Muscle of arm (tissue), 12 donors: ENCODE results near the gene CACUL1. TPM values are rescaled to one million over a fixed set of nuclear protein-coding genes. Genes with fewer than 3 reads are reported as not detected.
A peak's percentile ranks its signal among the peaks of the same experiment; 100 is the strongest.

Source experiments
- DNase-seq: peaks from one replicate; pipeline ENCODE4 v3.0.0-alpha.2; 2013
- polyA plus RNA-seq, 12 donors: library from polyadenylated mRNA; unstranded; fragments of 120-200 nt; gene quantifications; one replicate each; pipeline ENCODE4 v1.2.1, GENCODE V29; 2013; ENCODE audit not compliant: insufficient read length in 12 of 12

CACUL1 gene
- polyA plus RNA-seq, 12 donors = 16.3 to 96.0 (median 25.9) TPM

DNA sequence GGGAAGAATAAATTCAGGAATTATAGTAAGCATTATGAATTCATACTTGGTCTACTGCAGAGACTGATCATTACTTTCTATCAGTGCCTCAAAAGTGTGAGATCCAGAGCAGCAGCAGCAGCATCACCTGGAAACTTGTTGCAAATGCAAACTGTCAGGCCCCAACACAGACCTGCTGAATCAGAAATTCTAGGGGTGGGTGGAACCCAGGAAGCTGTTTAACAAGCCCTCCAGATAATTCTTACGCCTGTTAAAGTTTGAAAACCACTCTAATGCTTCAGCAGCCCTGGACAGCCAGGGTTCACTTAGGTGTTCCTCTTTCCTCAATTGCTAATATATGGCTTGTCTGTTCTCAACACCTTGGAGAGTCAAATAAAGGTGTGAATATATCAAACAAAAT, 19.5 kb downstream of the CACUL1 start:
- DNase-seq = no peak

DNA sequence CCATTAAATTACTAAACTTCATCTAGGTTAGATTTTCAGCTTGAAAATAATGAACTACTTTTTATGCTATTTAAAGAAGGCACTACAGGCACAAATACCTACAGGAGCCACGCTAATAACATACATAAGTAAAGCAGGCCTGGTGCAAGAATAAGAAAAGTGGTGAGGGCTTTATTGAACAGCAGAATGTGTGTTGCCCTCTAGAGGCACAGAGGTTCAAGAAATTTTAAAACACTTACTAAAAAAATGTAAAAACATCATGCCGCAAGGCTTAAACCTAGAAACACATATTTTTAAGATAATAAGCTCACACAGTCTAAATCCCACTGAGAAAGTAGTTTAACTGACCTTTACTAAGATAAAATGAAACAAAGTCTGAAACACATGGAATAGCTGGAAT, 20.3 kb downstream of the CACUL1 start:
- no peak for DNase-seq

DNA sequence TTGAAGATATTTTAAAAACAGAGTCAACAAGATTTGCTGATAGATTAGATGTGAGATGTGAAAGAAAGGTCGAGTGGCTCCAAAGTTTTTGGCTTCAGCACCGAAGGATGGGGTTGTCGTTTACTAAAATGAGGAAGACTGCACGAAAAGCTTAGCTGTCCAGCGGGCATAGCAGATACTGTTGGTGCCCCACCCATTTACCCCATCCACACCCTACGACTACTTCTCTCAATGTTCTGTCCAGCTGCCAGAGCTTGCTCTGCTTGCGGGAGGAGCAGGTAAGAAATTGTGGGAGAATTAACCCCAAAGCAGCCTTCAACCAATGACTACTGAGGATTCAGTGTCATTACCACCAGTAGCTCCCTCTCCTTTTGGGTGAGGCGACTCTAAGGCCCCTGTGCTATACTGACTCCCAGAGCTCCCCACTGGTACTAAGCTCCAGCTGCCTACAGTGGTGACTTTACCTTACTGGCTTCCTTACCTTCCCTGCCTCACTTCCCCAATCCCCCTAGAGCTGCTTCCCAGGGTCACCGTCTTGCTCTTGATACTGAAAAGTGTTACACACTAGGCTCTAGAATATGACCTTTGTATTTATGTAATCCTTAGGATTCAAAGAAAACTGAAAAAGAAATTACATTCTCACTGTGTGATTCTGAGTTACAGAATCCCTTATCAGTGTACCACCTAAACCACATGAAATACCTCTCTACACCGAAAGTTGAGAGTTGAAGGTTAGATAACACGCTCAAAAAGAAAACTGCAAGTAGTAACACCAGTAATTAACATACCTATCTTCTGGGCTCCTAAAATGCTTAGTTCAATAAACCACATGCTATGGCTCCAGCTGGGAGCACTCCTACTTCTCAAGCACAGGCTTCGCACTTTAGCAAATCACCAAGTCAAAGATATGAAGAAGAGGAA, 22.3 kb downstream of the CACUL1 start:
- DNase-seq = no peak

DNA sequence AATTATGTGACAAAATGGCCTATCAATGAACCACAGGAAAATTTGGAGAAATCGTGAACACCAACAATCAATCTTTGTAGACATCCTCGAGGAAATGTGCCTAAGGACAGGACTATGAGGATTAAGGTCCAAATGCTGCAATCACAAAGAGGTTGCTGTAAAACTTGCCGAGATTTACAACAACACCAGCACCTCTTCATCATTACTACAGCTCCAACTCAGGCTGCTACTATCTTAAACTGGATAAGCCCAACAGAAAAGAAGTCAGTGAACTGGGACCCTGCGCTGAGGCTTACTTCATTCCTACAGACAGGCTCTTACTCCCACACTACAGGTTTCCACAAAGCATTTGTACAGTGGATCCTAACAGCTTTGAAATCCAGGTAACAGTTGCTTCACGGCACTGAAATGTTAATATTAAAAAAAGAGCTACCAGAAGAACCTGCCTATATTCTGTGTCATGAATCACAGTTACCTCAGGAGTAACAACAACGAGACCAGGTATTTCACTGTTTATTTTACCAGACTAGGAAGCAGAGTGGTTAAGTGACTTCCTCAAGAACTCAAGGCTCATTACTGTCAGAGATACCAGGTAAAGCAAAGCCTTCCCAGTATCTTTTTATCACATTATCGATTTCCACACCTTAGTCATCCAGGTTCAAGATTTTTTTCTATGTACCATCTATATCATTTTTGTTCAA, 23.9 kb downstream of the CACUL1 start:
- no peak for DNase-seq

DNA sequence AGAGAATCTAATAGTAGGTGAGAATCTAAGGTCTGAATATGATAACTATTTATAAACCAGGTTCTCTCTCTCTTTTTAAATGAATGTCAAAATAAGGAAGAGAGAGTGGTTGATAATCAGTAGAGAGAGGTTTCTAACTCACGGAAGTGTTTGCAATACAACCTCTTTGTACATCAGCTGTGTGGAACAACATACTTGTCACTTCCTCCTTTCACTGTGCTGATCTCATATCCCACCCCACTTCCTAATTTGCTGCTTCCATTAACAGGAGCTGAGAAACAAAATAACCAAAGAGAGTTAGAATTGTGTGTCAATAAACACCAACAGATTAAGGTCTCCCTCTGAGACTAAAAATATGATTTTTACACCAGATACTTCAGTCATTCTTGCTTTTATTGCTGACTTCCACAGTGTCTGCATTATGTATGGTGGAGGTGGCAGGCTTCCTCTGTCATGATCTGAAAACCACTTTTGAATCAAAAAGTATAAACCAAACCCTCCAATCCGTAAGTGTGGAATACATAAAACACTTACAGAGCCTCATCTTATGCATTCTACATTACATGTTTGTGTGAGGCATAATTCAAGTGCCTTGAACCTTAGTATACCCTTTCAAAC, 25.0 kb downstream of the CACUL1 start:
- no peak for DNase-seq

DNA sequence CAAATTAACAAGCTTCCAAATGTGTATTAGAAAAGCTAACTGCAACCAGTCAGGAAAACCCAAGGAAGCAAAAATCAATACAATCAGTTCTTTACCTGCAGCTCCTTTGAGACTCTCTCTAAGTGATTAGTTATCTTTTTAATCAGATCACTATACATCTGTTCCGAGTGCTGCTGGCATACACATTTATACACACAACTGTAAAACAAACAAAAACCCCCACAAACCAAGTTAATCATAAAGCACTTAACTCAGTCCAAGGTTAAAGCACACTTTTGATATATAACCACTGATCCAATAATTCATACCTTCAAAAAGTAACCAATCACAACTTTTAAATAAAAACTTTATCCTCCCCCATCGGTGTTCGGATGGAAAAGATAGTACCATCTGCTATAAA, 25.6 kb downstream of the CACUL1 start:
- DNase-seq = no peak

DNA sequence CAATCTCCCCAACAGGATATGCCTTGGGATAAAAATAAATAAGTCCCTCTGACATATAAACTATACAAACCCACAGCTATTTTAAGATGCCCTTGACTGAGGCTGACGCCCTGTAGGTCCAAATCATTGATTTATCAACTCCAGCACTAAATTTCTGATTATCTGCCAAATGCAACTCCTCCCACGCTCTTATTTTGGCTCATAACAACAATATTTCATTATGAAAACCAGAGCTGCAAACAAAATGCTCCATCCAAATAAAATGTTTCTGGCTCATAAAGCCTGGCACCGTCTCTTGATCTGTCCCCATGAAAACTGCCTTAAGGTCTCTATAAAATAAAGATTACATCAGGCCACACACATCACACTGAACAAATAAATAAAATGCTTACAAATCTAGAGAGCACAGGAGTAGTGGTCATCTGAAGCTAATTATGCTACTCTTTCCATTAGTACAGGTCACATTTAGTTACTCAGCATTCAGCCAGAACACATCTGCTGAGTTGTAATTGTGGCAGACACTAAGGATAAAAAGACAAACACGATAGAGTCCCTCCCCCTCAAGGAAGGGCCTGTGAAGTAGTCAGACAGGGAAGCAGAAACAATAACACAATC, 28.8 kb downstream of the CACUL1 start:
- peak; percentile 30 for DNase-seq

DNA sequence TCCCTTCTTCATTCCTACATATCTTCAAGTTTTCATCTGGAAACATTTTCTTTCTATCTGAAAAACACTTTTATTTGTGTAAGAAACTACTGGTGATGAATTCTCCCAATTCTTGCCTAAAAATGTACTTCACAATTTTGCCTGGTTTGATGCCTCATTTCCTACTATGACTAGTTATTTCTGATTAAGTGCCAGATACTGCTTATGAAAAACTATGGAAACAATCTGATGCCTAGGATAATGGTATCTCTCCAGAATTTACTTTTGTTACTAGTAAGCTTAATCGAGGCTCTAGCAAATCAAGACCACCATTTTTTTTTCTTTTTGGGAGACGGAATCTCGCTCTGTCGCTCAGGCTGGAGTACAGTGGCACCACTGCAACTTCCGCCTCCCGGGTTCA, 31.3 kb downstream of the CACUL1 start:
- no peak for DNase-seq

DNA sequence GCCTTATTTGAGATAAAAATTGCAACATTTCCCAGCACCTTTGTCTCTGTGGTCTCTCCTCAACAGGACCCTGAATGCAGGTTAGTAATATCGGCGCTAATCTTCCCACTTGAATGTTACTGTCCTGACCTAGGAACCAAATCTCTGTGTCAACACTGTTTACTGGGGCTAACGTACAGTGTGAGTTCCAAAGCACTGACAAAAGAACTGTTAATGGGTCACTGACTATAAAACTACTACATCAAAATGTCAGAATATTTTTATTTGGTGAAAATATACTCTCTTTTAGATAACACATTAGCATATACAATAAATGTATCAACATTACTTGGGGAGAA, 33.3 kb downstream of the CACUL1 start:
- no peak for DNase-seq

DNA sequence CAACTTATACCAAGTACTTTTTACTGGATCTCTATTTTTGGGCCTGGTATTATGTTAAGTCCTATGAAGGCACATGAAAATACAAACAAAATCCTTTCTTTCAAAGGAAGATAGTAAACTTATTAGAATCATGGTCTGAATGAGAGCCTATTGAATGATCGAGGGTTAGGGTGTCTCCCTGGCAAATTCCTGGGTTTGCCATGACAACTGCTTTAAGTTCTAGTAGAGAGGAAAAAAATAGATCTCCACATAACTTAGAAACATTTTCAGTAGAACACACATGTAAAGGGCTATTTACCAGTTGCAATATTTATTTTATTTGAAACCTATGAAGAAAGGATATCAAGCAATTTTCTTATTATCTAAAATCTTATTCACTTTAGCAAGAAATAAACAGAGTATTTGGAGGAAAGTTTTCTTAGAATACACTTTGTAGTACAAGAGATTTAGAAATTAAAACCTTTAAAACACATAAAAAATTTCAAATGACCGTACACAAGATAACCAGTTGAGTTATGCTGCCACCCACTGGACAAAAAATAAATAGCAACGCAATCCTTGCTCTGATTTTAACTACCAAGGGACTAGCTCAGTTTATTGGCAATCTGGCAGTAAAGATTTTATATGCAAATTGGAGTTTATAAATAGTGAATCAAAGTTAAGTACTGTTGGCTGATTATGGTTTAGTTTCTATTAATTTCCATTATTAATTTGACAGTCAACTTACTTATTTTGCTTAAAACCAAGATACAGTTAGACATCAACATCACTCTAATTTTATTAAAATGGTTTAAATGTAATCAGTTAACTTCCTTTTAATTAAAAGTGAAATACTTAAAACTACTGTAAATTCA, 33.9 kb downstream of the CACUL1 start:
- peak; percentile 53 for DNase-seq

DNA sequence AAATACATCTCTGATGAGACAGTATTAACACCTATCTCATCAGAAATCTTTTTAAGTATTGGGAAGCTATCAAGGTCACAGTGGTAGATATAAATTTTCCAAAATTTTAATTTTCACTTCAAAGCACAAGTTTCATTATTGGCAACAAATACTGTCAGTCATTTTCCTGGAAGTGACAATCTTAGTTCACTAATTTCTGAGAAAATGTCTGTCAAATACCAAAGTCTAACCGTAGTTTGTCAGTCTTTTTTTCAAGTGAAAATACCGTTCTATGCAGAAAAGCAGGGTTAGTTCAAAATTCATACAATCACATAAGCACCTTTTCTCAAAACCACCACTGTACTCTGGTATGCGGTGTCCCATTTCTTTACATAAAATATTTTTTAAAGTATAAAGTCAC, 40.4 kb downstream of the CACUL1 start:
- no peak for DNase-seq

DNA sequence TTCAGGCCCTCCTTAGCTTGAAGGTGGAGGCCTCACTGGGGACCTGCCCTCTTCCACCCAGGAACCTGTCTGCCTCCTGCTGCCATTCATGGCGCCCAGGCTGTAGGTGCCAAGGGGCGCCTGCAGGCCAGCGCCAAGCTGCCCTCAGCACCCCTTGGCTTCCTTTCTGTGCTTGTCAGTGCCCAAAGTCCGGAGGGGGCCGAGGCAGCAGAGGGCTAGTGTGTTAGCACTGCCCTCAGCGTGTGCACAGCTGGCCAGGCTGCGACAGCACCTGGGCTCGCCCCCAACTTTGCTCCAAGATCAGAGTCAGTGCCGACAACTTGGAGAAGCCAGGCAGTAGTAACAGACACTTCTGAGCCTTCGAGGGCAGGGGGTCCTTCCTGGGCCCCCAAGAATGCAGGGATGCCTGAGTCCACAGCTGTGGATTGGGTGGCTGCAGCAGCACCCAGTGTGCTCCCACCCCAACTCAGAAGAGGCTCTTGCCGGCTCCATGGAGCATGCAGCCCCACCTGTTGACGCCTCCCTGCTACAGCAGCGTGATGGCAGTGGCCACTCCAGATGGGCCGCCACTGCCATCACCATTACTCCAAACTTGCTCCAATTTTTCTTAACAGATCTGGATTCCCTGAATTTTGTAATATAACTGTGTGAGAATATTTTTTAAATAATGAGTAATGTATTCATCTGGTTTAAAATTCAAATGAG, 41.7 kb downstream of the CACUL1 start:
- DNase-seq = no peak

DNA sequence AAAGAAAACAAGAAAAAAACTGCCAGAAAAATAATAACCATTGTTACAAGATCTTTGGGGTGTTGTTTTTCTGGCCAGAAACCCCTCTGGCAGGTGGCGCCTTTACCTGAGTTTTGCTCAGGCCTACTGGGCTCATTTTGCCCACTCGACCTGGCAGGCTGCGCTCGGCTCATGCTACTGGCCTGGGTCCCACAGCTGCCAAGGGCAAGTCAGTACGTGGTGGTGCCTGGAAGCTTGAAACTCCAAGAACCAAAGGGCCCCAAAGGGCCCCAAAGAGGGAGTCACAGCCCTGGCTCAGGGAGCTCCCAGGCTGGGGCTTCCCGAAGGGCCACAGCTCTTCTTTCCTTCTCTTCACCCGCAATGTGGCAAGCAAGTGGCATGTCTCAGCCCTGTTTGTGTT, 42.7 kb downstream of the CACUL1 start:
- no peak for DNase-seq

DNA sequence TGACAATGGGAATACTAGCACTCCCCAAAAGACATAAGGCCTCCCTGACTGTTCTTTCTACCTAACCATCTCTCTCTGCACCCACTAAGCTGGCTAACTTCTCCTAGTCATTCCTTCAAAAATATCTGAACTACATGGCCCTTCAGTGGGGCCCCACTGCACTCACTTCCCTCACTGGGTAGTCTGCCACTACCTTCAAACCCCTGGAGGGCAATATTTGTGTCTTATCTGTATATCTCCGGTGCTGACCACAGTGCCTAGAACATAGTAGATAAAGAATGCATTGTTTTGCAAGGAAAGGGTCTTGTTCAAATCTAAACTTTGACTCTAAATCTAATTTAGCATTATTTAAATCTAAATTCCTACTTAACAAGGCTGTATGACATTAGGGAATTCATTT, 44.3 kb downstream of the CACUL1 start:
- DNase-seq = no peak

DNA sequence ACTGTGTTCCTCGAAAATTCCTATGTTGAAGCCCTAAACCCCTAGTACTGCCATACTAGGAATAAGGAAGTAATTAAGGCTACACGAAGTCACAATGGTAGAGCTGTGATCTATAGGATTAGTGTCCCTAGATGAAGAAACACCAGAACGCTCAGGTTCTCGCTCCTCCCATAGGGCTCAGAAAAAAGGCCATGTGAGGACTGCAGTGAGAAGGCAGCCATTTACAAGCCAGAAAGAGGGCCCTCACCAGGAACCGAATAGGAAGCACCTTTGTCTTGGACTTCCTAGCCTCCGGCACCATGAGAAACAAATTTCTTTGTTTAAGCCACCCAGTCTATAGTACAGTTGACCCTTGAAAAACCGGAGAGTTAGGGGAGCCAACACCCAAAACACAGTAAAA, 46.2 kb downstream of the CACUL1 start:
- DNase-seq = no peak

DNA sequence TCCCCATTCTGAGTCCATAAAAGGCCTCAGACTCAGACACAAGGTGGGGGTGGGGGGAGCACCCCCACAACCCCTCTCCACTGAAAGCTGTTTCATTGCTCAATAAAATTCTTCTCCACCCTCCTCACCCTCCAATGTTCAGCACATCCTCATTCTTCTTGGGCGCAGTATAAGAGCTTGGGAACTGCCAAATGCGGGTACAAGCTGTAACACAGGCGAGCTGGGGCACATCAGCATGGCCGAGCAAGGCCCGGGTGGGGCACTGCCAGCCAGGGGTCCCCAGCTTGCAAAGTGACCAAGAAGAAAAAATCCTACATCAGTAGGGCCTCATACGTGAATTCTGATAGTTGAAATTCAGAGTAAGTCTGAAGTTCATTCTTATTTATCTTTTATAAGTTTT, 50.1 kb downstream of the CACUL1 start:
- no peak for DNase-seq

DNA sequence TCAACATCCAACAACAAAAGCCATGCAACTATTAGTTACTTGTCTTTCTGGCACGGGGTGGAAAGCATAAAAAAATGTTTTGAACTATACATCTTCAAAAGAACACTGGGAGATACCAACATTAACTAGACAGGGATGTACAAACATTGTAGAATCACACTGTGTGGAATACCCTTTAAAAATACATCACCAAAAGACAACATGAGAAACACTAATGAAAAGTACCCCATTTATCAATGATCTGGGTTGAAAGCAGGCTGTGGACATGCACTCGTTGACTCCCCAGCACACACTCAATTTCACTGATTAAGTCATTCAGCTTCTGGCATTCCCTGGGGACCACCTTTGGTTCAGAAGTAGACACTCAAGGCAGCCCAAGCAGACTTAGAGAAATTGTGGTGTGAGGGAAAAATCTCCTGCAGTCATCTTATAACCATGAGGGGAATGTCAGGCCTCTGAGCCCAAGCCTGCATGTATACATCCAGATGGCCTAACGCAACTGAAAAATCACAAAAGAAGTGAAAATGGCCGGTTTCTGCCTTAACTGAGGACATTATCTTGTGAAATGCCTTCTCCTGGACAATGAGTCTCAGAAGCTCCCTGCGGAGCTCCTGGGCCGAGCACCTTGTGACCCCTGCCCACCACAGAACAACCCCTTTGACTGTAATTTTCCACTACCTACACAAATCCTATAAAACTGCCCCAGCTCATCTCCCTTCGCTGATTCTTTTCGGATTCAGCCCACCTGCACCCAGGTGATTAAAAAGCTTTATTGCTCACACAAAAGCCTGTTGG, 53.0 kb downstream of the CACUL1 start:
- no peak for DNase-seq

DNA sequence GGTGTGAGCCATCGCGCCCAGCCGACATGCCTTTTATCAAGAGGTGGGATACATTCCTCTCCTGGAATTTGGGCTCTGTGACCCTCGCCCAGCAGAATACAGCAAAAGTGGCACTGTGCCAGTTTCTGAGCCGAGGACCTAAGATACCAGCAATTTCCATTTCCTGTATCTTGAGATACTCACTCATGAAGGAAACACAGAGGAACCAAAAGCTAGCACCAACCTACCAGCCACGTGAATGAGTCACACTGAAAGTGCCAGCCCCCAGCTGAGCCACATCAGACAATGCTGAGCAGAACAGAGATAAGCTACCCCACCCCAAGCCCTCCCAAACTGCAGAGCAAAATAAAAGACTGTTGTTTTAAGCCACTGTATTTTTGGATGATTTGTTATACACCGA, 56.3 kb downstream of the CACUL1 start:
- DNase-seq = no peak

DNA sequence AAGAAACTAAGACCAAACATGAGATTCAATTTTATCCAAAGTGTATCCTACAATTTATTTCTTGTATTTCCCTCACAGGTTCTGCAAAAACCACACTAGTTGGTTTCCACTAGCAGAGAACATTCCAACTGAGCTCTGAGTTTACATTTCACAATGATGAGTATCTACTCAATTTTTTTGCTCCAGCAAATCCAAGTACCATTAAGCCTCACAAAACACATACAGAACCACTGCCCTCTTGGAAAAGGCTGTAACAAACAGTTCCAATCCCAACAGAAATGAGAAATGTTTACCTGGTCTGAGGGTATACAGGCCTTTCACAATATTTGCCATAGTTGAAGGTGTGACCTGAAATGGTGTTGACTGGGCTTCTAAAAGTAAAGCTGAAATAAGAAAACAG, 59.9 kb downstream of the CACUL1 start:
- DNase-seq = no peak

DNA sequence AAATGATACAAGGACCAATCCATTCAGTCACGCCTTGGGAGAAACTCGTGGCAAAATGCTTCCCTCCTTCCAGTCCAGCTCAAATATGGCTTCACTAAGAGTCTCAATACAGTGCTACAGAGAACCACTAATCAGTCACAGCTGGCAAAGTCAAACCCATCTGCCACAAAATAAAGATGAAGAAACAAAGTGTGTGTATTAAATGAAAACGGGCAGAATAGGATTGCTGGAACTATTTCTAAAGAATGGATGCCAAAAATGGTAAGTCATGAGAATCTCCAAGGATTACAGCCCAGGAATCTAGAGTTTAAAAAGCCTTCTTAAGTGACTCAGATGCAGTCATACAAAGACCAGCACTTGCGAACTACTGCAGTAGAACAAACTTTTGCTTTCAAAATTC, 61.9 kb downstream of the CACUL1 start:
- no peak for DNase-seq
